Measurements from ENCODE around the gene TRIP11.
"Not testable (repeated sequence)": the region's sequence is repeated elsewhere in the genome, so short reads cannot be mapped to it uniquely, and the experiment has no call there.

GRCh38 chr14:92041766-92042165 lies 1.9 kb upstream of the TRIP11 start:
- TF ChIP-seq CTCF (IDR thresholded peaks at IDR 0.05; ENCODE audit: low read depth, low read length, missing input control); ZBTB33 (IDR thresholded peaks at IDR 0.05); TAF1 (conservative IDR thresholded peaks at IDR 0.05); RAD21 (IDR thresholded peaks at IDR 0.05); GABPA (IDR thresholded peaks at IDR 0.05 in 1 of 2, conservative IDR thresholded peaks at IDR 0.05 in 1 of 2); HNF4A (conservative IDR thresholded peaks at IDR 0.05); MAX (IDR thresholded peaks at IDR 0.05); REST (IDR thresholded peaks at IDR 0.05); JUND (IDR thresholded peaks at IDR 0.05); FOXA2 (IDR thresholded peaks at IDR 0.05); HNF4G (IDR thresholded peaks at IDR 0.05); FOXA1 (IDR thresholded peaks at IDR 0.05); SP1 (IDR thresholded peaks at IDR 0.05); NR2F2 (IDR thresholded peaks at IDR 0.05): not testable (repeated sequence)

All from liver (tissue), 3 donors.